ENCODE results near the gene FBXO27. TPM values are rescaled to one million over a fixed set of nuclear protein-coding genes. Genes with fewer than 3 reads are reported as not detected.

FBXO27 gene
- total and polyA plus RNA-seq, 12 donors: 2.3 to 40.5 (median 17.6) TPM

GRCh38 chr19:39007096-39007495 lies 25.3 kb downstream of the FBXO27 start:
- ATAC-seq (no peak), DNase-seq (no peak)
- intact Hi-C loops (cut with DNase I): no loop called here
- no peaks in the 10 kb centered on the region for H3K9me3 ChIP-seq
- no peaks in the 10 kb centered on the region for H3K36me3 ChIP-seq
- no peaks in the 10 kb centered on the region for H3K4me1 ChIP-seq
- no peak for TF ChIP-seq CTCF (IDR thresholded peaks at IDR 0.05)
- 41 to 58% methylated on average over 3 of the region's 3 CpGs for WGBS, 2 donors
- peaks cover 0 to 8% (median 0%) of the 10 kb centered on the region in 7 donors for H3K27me3 ChIP-seq
- no peak overlapping the region for H3K4me3 ChIP-seq
- H3K27ac ChIP-seq: no peak overlapping the region

- intact Hi-C loops (cut with DNase I): no loop called here
- H3K4me1 ChIP-seq: no peaks in the 10 kb centered on the region
- TF ChIP-seq CTCF (IDR thresholded peaks at IDR 0.05): no peak
- peaks cover 0 to 22% (median 2%) of the 10 kb centered on the region in 7 donors for H3K27me3 ChIP-seq
- H3K4me3 ChIP-seq: no peak overlapping the region
- no peaks in the 10 kb centered on the region for H3K36me3 ChIP-seq
- no peak overlapping the region for H3K27ac ChIP-seq
- ATAC-seq: no peak
- DNase-seq: no peak
- H3K9me3 ChIP-seq: no peaks in the 10 kb centered on the region
- 76 to 78% methylated on average over 9 of the region's 9 CpGs for WGBS, 2 donors
Observed at GRCh38 chr19:39004403-39004802, 27.9 kb downstream of the FBXO27 start.

- no peaks in the 10 kb centered on the region for H3K4me1 ChIP-seq
- no peak for ATAC-seq
- peaks cover 0 to 22% (median 2%) of the 10 kb centered on the region in 7 donors for H3K27me3 ChIP-seq
- no peak overlapping the region for H3K4me3 ChIP-seq
- no peaks in the 10 kb centered on the region for H3K36me3 ChIP-seq
- DNase-seq: no peak
- H3K9me3 ChIP-seq: no peaks in the 10 kb centered on the region
- TF ChIP-seq CTCF (IDR thresholded peaks at IDR 0.05): no peak
- 60 to 74% methylated on average over 4 of the region's 4 CpGs for WGBS, 2 donors
- H3K27ac ChIP-seq: no peak overlapping the region
- intact Hi-C loops (cut with DNase I): no loop called here
Observed at GRCh38 chr19:39003796-39004195, 28.6 kb downstream of the FBXO27 start.

- Histone ChIP-seq H3K27me3 (peaks cover 0 to 22% (median 4%) of the 10 kb centered on the region in 7 donors), H3K4me1 (no peaks in the 10 kb centered on the region), H3K36me3 (no peaks in the 10 kb centered on the region), H3K4me3 (no peak overlapping the region), H3K9me3 (no peaks in the 10 kb centered on the region), H3K27ac (no peak overlapping the region)
- ATAC-seq (no peak), DNase-seq (no peak)
- no peak for TF ChIP-seq CTCF (IDR thresholded peaks at IDR 0.05)
- intact Hi-C loops (cut with DNase I): no loop called here
- 80 to 91% methylated on average over 4 of the region's 4 CpGs for WGBS, 2 donors
Observed at GRCh38 chr19:39003188-39003587, 29.2 kb downstream of the FBXO27 start.

Measured in heart right ventricle (tissue), 16 donors.